GM19238 (cell line): ENCODE data around the gene PLEKHA7.

ENCODE experiments used
- DNase-seq: peaks from one replicate; pipeline ENCODE4 v3.0.0; 2011; ENCODE audit warnings: low spot score; ENCODE audit not compliant: insufficient read length

Gene PLEKHA7

DNA sequence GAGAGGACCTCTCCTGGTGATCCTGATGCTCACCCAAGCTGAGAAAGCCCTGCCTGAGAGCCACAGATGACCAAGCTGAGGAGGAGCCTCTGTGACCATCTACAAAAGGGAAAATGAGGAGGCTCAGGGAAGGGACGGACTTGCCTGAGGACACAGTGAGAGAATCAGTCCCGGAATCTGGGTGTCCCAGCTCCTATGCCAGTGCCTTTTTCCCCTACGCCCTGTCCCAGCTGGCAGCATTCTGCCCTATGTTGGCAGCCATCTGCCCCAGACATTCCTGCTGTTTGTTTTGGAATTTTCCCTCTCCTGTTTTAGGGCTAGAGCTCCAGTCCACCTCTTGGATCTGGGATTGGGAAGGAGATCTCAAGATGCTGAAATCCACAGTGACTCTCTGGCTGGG is 221.2 kb downstream of the PLEKHA7 start:
- DNase-seq: no peak

DNA sequence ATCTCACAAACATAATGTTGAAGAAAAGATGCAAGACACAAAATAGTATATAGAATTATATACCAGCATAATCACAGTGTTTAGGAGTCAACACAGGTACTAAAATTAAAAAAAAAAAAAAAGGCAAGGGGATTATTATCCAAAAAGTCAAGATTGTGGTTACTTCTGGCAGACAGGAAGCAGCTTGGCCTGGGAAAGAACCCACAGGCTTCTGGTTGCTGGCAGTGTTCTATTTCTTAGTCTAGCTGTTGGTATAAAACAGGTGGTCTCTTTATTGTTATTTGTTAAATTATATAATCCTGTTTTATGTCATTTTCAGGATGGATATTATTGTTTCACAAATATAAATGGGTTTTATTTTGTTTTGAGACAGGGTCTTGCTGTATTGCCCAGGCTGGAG is 221.8 kb downstream of the PLEKHA7 start:
- DNase-seq: no peak

DNA sequence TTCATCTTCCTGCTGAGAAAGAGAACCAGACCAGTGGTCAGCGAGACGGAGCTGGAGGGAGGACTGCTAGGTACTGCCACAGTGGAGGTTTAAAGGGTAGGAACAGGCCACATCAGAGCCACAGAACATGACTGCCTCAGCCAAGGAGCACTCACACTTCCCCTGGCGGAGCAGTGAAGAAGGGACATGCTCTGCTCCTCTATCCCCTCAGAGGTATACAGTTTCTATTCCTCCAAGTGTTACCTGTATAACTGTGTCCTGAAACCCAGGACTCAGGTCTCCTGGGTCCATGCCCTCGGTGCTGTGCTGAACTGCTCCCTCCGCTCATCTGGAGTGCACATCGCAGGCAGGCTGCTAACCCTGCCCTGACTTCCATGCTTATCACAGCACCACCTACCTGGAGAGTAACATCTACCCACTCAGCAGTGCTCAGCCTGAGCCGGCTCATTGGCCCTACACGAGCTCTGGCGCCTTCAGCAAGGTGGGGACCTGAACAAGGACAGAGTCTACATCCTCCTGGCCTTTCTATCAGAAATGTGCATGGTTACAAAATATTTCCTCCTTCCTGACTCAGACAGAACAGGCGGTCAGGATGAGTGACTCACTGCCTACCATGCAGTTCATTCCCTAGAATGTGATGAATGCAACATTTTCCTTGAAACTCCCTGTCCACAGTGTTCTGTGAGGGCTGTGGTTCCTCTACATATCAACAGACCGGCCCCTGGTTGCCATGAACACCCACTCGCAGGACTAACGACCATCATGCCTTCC is 222.8 kb downstream of the PLEKHA7 start:
- DNase-seq: no peak

DNA sequence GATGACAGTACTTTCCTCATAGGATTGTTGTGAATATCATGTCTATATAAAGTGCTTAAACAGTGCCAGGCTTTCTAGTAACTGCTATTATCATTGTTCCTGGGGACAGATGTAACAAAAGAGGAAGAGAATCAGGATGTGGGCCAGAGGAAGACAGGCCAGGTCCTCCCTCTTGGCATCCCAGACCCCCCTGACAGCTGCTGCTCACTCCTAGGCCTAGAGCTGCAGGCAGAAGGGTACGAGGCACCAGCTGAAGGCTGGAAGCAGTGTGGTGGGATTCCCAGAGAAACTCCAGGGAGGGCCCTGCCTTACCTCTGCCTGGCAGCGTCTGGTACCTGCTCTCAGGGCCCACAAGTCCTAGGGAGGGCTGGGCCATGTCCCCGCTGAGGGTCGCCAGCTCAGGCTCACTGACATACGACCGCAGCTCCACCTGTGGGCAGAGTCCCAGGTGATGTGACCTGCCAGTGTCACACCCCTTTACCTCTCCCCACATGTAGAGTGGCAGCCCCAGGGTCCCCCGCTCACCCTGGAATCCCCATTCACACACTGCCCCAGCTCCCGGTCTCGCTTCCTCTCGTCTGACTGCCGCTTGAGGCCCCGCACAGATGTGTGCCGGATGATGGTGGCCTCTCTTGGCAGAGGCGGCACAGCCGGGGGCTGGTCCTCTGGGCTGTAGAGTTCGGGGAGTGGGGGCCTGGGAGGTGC is 223.6 kb downstream of the PLEKHA7 start:
- no peak for DNase-seq

DNA sequence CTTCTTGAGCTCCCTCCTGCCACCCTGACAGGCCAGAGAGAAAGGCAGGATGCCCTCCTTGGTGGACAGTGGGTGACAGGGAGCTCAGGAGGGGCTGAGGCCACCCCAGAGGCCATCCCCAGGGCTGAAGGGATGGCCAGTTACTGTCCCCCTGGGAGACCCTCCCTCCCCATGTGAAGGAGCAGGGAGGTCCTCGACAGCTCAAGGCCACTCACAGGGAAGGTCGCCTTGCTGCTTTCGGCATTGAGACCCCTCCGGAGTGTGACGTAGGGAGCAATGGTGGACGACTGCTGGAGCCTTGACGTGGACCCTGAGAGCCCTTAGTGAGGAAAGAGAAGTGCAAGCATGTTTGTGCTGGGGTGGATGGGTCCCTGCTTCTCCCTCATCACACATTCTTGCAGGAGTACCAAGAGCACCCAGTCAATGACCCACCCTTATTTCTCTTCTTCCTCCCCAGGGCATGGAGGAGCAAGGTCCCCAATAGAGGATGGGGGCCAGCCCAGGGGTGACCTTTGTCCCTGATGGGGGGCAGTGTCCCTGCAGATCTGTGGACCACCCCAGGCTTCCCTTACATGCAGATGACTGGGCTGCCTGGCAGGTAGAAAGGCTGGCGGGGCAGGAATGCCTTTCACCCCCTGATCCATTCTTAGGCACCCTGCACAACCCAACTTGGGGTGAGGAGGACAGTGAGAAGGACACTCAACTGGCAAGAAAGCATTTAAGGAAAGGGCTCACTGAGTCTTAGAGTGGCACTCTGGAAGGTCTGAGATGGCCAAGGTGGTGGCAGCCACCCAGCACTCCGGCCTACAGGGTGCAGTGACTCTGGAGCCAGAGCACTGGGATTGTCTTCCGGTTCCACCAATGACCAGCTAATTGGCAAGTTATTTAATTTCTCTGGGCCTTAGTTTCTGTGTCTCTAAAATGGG is 224.4 kb downstream of the PLEKHA7 start:
- DNase-seq: no peak

DNA sequence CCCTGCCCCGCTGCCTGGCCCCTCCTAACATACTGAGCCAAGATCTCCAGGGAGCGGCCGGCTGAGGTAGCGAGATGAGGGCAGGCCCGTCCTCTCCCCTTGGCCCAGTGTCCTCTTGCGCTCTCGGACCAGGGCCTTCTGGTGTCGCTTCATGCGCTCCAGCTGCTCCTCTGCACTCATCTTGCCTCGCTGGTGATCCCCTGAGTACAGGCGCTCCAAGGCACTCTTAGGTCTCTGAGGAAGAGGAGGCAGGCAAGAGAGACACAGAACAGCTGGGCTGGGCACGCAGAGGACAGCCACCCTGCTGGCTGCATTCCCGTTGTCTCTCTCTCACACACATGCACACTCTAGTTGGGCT is 225.2 kb downstream of the PLEKHA7 start:
- DNase-seq: no peak

DNA sequence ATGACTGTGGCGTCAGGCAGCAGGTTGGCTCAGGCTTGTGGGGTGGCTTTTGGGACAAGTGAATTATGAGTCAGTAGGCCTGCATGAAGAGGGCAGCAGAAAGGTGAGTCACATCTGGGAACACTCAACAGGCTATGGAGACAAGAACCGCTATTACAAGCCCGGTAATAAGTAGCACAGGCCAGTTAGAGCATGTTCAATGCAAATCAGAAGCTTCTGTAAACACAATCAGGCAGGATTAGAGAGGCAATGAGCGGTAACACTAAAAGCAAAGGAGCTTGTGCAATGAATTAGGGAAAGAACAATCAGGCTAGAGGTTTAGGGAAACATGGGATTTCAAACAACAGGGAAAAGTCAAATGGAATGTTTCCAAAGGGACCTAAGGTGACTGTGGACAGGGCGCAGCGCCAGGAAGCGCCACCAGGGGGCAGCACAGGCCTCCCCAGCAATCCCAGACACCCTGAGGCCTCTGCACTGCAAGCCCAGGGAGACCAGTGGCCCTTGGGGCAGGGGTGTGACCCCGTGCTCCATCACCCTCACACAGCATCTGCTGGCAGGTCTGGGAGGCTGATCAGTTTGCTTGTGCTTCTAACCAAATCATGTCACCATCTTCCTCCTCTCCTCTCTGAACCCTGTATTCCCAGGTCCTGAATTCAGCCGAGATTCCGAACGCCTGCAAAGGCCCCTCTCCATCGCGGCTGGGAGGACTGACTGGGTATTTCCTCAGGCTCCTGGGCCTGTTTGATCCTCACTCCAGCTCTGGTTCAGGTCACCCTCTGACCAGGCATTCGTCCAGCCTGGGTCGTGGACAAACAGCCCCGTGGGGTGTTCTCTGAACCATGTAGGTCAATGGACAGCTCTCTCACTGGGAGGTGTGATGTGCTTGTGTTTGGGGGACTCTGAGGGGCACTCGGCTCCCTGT is 225.8 kb downstream of the PLEKHA7 start:
- DNase-seq: peak; percentile 61

DNA sequence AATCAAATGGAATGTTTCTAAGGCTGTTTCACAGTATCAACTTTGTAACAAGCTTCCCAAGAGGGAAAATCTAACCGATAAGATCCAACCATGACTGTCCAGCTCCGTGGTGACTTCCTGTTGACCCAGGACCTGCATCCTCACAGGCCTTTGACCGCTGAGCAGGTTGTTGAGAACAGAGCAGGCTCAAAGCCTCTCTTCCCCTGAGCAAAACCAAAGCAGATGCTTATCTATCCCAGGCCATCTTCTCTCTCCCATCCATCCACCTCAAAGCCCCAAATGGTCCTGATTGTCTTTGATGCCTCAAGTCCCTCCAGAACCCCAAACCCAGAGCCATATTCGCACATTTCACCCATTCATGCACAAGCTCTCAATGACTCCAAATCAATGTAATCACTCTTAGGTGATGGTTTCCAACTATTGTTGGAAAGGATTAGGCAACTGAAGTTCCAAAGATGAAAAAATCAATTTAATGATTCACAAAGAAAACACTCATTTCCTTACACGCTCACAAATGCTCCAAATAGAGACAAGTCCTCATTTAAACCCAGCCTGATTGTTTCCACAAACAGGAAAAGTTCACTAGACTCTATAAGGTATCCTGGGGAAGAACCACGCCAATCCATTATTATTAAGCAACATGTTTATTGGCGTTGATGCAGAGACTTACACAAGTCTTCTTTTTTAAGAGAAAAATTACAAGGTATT is 227.0 kb downstream of the PLEKHA7 start:
- no peak for DNase-seq

DNA sequence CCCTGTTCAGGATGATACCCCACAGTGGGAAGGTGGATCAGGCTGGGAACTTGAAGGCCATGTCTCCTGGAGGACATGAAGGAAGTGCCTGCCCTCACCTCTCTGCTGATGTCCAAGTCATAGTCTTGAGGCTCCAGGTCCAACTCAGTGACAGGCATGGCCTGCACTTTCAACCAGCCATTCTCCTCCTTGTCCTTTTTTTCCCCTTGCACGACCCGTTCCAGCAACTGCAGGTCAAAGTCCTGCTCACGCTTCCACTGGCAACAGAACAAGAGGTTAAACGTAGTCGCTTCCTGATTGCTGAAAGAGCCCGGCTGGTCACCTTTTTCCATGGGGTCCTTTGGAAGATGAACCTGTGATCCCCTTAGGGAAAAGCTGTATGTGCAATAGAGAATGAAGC is 228.1 kb downstream of the PLEKHA7 start:
- DNase-seq: no peak

DNA sequence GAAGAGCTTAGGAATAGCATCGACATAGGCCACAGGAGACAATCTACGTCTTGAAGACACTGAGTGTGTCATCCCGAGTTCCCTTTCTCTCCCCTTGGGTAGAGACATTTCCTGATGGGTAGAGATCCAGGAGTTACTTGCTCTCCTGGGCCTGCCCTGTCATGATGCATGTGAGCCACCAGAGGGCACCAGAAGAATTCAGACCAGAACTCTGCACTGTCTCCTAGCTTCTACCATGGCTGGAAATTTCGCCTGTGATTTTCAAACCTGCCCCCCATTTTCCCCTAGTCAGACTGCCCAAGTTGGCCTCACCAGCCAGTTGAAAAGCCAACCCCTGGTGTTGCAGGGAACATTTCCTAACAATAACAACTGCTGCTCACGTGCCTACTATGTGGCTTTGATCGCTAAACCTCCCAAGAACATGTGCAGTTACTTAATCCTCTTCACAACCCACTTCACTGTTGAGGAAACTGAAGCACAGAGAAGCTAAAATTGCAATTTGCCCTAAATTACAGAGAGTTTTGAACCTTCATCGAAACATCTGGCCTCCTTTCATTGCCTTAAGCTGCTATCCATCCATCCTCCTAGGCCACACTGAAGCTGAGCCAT is 228.6 kb downstream of the PLEKHA7 start:
- peak; percentile 63 for DNase-seq

DNA sequence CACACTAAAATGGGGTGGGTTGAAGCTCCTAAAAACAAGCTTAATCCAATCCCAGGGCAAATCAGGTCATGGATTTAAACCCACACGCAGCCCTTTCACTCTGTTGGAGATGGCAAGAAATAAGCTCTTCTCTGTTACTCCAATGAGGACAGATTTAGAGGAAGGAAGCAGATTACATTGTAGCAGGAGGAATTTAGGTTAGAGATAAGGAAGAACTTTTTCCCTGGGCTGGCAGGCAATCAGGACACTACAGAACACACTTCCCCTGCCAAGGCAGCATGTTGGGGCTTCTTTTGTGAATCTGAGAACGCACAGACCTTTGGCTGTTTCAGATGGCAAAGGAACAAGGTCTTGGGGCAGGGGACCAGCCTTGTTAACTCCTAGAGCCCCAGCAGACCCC is 229.5 kb downstream of the PLEKHA7 start:
- no peak for DNase-seq

DNA sequence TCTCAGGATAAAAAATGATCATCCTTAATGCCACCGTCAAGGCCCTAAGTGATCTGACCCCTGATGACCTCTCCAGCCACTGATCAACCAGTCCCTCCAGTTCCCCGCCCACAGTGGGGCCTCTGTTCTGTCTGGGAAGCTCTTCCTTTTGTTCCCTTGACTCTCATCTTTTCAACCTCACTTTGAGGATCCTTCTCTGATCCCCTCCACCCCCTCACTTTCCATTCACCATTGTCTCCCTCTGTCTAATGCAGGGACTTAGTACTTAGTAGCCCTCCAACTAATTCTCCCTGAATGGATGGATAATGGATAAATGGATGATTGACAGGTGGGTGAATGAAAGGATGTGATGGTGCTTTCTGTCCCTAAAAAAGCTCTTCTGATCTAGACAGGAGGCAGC is 230.1 kb downstream of the PLEKHA7 start:
- DNase-seq: no peak

DNA sequence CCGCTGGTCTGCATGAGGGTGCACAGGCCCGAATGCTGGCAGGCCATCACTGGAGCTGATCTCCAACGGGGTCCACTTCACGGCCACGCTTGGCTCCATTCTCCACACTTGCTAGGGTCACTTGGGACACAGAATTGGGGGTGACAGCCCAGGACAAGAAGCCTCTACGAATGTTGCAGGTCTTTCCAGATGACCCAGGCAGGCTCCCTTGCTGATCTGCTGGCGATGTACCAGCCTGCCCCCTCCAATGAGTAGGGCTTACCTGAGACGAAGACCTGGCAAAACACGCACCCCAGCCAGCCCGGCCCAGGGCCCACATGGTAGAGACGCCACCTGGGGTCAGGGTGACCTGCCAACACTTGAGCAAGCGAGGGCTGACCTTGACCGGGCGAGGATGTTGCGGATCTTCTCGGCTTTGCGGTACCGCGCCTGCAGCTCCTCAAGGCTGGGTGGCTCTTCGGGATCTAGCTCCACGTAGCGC is 230.9 kb downstream of the PLEKHA7 start:
- DNase-seq: no peak

DNA sequence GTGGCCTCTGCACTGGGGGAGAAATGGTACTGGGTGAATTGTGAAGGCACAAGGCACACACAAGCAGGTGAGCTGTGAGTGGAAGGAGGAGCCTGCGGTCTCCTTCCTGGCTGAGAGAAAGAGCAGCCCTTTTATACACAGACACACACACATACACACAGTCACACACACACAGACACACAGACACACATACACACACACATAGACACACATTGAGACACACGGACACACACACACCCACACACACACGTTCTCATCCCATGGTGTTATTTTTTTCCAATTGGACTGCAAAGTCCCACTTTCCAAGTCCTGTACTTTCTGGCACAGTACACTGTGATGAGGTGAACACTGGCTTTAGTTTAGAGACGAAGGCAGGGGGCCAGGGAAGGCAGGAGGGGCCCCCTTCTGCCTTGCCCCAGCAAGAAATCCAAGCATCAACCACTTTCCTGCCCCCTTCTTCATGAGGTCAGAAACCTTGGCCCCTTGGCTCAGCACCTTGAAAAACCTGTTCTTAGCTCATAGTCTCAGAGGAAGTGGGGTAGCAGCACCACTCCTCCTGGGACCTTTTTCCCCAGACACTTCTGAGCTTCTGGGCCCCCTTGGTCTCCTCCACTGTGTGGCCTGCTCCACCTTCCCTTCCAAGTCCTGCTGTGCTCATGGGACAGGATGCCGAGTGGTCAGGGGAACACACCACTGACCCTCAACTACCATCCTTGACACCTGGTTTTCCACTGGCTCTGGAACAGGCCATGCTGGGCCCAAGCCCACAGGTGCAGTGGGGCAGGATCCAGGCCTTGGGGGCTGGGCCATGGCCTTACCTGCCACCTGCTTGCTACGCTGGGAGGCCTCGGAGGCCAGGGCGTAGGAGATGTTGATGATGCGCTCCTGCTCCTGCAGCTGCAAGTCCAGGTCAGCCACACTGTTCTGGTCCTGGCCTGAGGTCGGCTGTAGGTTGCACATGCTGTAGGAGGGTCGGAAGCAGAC is 232.0 kb downstream of the PLEKHA7 start:
- DNase-seq: no peak

DNA sequence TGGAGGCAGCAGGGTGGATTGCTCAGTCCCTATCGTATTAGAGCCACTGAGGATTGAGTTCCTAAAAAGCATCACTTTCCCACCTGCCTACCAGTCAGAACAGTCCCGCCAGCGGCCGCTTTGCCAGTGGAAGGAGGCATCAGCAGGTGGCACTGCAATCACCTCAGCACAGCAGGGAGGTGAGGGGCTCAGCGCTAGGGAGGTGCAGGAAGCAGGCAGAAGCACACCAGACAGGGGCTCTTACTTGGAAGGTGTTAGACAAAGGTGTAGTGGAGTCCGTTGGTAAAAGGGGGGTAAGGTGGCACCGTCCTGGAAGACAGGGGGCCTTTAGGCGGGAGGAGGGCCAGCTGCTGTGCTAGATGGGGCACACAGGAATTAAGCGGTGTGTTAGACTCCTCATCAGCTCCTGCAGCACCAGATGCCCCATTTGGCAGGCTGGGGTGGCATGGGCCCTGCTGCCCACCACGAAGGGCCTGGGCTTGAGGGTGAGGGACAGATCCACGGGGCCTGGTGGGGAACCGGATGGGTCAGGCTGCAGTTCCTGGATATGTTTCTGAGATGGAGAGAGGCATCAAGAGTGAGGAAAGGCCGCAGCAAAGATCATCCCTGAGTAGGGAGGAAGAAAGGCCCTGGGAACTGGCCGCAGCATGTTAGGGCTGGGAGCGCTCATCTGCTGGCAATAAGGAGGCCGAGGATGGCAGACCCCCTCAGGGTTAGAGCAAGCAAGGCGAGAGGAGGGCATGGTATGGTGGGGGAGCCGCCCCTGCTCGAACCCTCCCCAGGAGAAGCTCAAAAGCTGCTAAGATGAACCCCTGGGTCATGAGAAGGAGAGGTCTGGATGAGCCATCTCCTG is 233.3 kb downstream of the PLEKHA7 start:
- no peak for DNase-seq

DNA sequence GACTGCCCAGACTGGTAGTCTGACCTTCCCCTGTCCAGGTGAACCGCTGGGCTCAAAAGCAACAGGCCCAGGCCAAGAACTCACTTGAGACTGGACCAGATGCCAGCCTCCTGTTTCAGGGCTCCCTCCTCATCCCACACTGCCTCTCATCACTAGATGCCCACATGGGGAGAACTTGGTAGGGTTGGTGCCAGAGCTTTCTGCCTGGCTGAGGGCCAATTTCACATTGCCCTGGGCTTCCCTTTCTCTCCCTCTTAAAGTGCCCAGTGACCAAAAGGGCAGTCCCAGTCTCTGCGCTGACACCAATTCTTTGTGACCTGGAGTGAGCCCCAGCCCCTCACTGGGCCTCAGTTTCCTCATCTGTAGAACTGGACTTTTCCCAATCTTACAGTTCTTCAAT is 234.1 kb downstream of the PLEKHA7 start:
- DNase-seq: no peak

DNA sequence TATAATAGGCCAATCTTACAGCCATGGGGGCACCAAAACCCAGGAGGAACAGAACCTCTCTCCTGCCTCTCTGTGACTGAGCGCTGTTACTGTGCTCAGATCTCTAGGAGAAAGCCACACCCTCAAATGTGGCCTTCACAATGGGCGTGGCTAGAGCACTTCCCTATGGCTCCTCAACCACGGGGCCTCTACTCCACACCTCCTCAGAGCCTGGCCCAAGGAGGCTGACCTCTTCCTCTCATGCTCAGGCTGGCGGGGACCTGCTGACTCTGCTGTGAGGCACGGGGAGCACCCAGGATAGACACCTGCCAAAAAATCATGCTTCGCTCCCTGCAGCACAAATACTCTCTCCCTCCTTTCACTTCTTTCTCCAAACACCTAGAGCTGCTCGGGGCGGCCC is 234.8 kb downstream of the PLEKHA7 start:
- no peak for DNase-seq

DNA sequence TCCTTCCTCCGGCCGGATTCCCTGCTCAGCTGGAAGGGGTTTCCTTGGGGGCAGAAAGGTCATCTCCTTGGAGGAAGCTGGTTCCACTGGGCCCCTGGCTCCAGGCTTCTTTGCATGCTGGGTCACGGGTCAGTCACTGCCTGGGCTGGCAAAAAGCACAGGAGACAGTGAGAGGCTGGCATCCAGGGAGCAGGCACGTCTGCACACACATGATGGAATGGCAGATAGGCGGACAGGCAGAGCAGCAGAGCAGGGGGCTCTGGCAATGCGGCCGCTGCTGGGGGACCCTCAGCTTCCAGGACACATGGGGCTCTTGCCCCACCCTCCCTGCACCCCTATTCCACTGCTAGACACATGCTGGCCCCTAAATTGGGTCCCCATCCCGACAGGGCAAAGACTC is 235.3 kb downstream of the PLEKHA7 start:
- no peak for DNase-seq
